Neuronal stem cell (in vitro differentiated cells): ENCODE measurements around the gene ATIC.

Source experiments
- DNase-seq: peaks from one replicate; pipeline ENCODE4 v3.0.0-alpha.2; 2013; ENCODE audit warnings: low spot score
- H2AFZ ChIP-seq: one replicate; pipeline ENCODE4 v1.6.1; 2013; ENCODE audit warnings: mild to moderate bottlenecking, low read length, inconsistent platforms
- H2AK5ac ChIP-seq: 2 replicates; pipeline ENCODE4 v1.6.1; 2013; ENCODE audit warnings: low read depth, mild to moderate bottlenecking, inconsistent platforms, low read length, moderate library complexity, mixed read lengths
- H2BK120ac ChIP-seq: 2 replicates; pipeline ENCODE4 v1.6.1; 2013; ENCODE audit warnings: low read depth, mild to moderate bottlenecking, inconsistent platforms, low read length, moderate library complexity, mixed read lengths
- H2BK12ac ChIP-seq: one replicate; pipeline ENCODE4 v1.6.1; 2013; ENCODE audit warnings: low read length, inconsistent platforms
- H2BK15ac ChIP-seq: 2 replicates; pipeline ENCODE4 v1.6.1; 2013; ENCODE audit warnings: mild to moderate bottlenecking, low read length, inconsistent platforms, mixed read lengths
- H2BK5ac ChIP-seq: one replicate; pipeline ENCODE4 v1.6.1; 2013; ENCODE audit warnings: inconsistent platforms, mild to moderate bottlenecking, low read length, moderate library complexity
- H3K14ac ChIP-seq: one replicate; pipeline ENCODE4 v1.6.1; 2013; ENCODE audit warnings: low read length, inconsistent platforms
- H3K18ac ChIP-seq: 2 replicates; pipeline ENCODE4 v1.6.1; 2013; ENCODE audit warnings: low read length, inconsistent platforms
- H3K23ac ChIP-seq: 2 replicates; pipeline ENCODE4 v1.6.1; 2013; ENCODE audit warnings: low read depth, mild to moderate bottlenecking, mixed read lengths, low read length, inconsistent platforms; ENCODE audit not compliant: poor library complexity
- H3K27ac ChIP-seq: replicated peaks from 3 replicates; pipeline ENCODE4 v1.5.1; 2013; ENCODE audit warnings: low read length, inconsistent platforms
- H3K27me3 ChIP-seq, 3 experiments: 2 replicates each; pipeline ENCODE4 v1.6.1; 2013; ENCODE audit warnings: low read length in 3 of 3, mild to moderate bottlenecking in 2 of 3, inconsistent platforms in 1 of 3, low read depth in 1 of 3, mixed read lengths in 1 of 3, moderate library complexity in 1 of 3; ENCODE audit not compliant: control insufficient read depth in 3 of 3, insufficient read depth in 3 of 3
- H3K36me3 ChIP-seq, 2 donors: replicated peaks in 1 of 2; 2 replicates each; pipeline ENCODE4 v1.6.1; 2013; ENCODE audit warnings: low read length in 2 of 2; ENCODE audit not compliant: control insufficient read depth in 2 of 2, insufficient read depth in 2 of 2
- H3K4ac ChIP-seq: 2 replicates; pipeline ENCODE4 v1.6.1; 2013; ENCODE audit warnings: inconsistent platforms, mild to moderate bottlenecking, low read length, moderate library complexity
- H3K4me1 ChIP-seq, 2 donors: 1 replicate in 1 of 2; 2 replicates in 1 of 2; pipeline ENCODE4 v1.6.1; 2013; ENCODE audit warnings: low read length in 2 of 2, low read depth in 1 of 2; ENCODE audit not compliant: control insufficient read depth in 2 of 2, insufficient read depth in 1 of 2
- H3K4me2 ChIP-seq: one replicate; pipeline ENCODE4 v1.6.1; 2013; ENCODE audit warnings: mild to moderate bottlenecking, low read length, inconsistent platforms; ENCODE audit not compliant: insufficient read depth, poor library complexity, severe bottlenecking
- H3K4me3 ChIP-seq, 2 donors: 2 replicates each; pipeline ENCODE4 v1.5.1; 2013; ENCODE audit warnings: low read length in 2 of 2, mild to moderate bottlenecking in 2 of 2, inconsistent platforms in 1 of 2, moderate library complexity in 1 of 2
- H3K79me1 ChIP-seq: one replicate; pipeline ENCODE4 v1.6.1; 2013; ENCODE audit warnings: low read depth, mild to moderate bottlenecking, inconsistent platforms, low read length, moderate library complexity
- H3K9ac ChIP-seq: one replicate; pipeline ENCODE4 v1.6.1; 2013; ENCODE audit warnings: mild to moderate bottlenecking, low read depth, low read length, inconsistent platforms; ENCODE audit not compliant: poor library complexity
- H3K9me3 ChIP-seq, 2 donors: replicated peaks in 1 of 2; 2 replicates each; pipeline versions ENCODE3 to v1.6.1; 2013; ENCODE audit warnings: low read length in 2 of 2, mild to moderate bottlenecking in 2 of 2, inconsistent platforms in 1 of 2, low read depth in 1 of 2, mixed read lengths in 1 of 2, moderate library complexity in 1 of 2; ENCODE audit not compliant: control insufficient read depth in 2 of 2, insufficient read depth in 1 of 2
- H4K8ac ChIP-seq: one replicate; pipeline ENCODE4 v1.6.1; 2013; ENCODE audit warnings: low read depth, mild to moderate bottlenecking, inconsistent platforms, low read length, moderate library complexity
- H4K91ac ChIP-seq: one replicate; pipeline ENCODE4 v1.6.1; 2013; ENCODE audit warnings: low read length, low read depth, mild to moderate bottlenecking, inconsistent platforms; ENCODE audit not compliant: poor library complexity
- WGBS, 2 donors: extraction: QIAGEN DNeasy Blood & Tissue Kit; methylation state at CpG; one replicate each; pipeline ENCODE4 v1.1.7; 2013; ENCODE audit warnings: missing lambda C conversion rate in 2 of 2, mixed read lengths in 1 of 2; ENCODE audit not compliant: insufficient read length in 2 of 2, insufficient replicate concordance in 1 of 2; ENCODE audit errors: extremely low coverage in 2 of 2; 5-methylcytosine and 5-hydroxymethylcytosine counted together

The ATIC gene

GRCh38 chr2:215283221-215283620 is 28.6 kb upstream of the ATIC start:
- no peak overlapping the region for H2AK5ac ChIP-seq
- H2BK5ac ChIP-seq, result no peak overlapping the region
- no CpG with 5 or more reads among the region's 1 CpG for WGBS, 2 donors
- H2BK12ac ChIP-seq, result no peak overlapping the region
- H3K23ac ChIP-seq, result no peak overlapping the region
- H3K18ac ChIP-seq, result no peak overlapping the region
- H3K79me1 ChIP-seq, result no peaks in the 10 kb centered on the region
- no peaks in the 10 kb centered on the region for H3K27me3 ChIP-seq
- H3K9ac ChIP-seq, result no peak overlapping the region
- H3K4me1 ChIP-seq, result no peaks in the 10 kb centered on the region
- no peaks in the 10 kb centered on the region for H3K36me3 ChIP-seq
- no peak overlapping the region for H4K91ac ChIP-seq
- DNase-seq, result no peak
- no peak overlapping the region for H3K4me3 ChIP-seq
- no peak overlapping the region for H3K4ac ChIP-seq
- H3K14ac ChIP-seq, result no peak overlapping the region
- no peak overlapping the region for H2BK120ac ChIP-seq
- no peaks in the 10 kb centered on the region for H3K9me3 ChIP-seq
- no peak overlapping the region for H3K27ac ChIP-seq
- no peak overlapping the region for H2BK15ac ChIP-seq
- H3K4me2 ChIP-seq, result no peak overlapping the region
- no peak overlapping the region for H2AFZ ChIP-seq
- no peak overlapping the region for H4K8ac ChIP-seq

GRCh38 chr2:215286309-215286708 is 25.6 kb upstream of the ATIC start:
- no peak overlapping the region for H2AFZ ChIP-seq
- no CpG with 5 or more reads among the region's 2 CpGs for WGBS, 2 donors

GRCh38 chr2:215288112-215288815 is 23.6 kb upstream of the ATIC start:
- no peaks in the 10 kb centered on the region for H3K79me1 ChIP-seq
- H4K91ac ChIP-seq, result no peak overlapping the region
- H3K4me2 ChIP-seq, result no peak overlapping the region
- H3K4me1 ChIP-seq, result no peaks in the 10 kb centered on the region
- H3K23ac ChIP-seq, result no peak overlapping the region
- no peak overlapping the region for H3K9ac ChIP-seq
- no peak overlapping the region for H2BK12ac ChIP-seq
- H3K4me3 ChIP-seq, result no peak overlapping the region
- H3K27ac ChIP-seq, result no peak overlapping the region
- no peak overlapping the region for H2BK5ac ChIP-seq
- no peak overlapping the region for H2BK120ac ChIP-seq
- no peak overlapping the region for H3K14ac ChIP-seq
- H3K4ac ChIP-seq, result no peak overlapping the region
- no peaks in the 10 kb centered on the region for H3K36me3 ChIP-seq
- no peak overlapping the region for H2BK15ac ChIP-seq
- no peak for DNase-seq
- no peak overlapping the region for H2AFZ ChIP-seq
- WGBS, 2 donors, result no CpG with 5 or more reads among the region's 6 CpGs
- no peaks in the 10 kb centered on the region for H3K27me3 ChIP-seq
- H3K9me3 ChIP-seq, result no peaks in the 10 kb centered on the region
- H3K18ac ChIP-seq, result no peak overlapping the region
- H2AK5ac ChIP-seq, result no peak overlapping the region
- no peak overlapping the region for H4K8ac ChIP-seq

More at GRCh38 chr2:215286309-215286708, 25.6 kb upstream of the ATIC start:
- no peak overlapping the region for H3K14ac ChIP-seq
- no peak overlapping the region for H2BK15ac ChIP-seq
- H3K4ac ChIP-seq, result no peak overlapping the region
- no peak overlapping the region for H4K8ac ChIP-seq
- H3K9ac ChIP-seq, result no peak overlapping the region
- no peak overlapping the region for H2BK5ac ChIP-seq
- no peaks in the 10 kb centered on the region for H3K4me1 ChIP-seq
- H3K36me3 ChIP-seq, result no peaks in the 10 kb centered on the region
- no peak overlapping the region for H3K4me3 ChIP-seq
- no peak overlapping the region for H2BK12ac ChIP-seq
- H3K18ac ChIP-seq, result no peak overlapping the region
- no peaks in the 10 kb centered on the region for H3K27me3 ChIP-seq
- no peak overlapping the region for H2BK120ac ChIP-seq
- DNase-seq, result no peak
- H3K23ac ChIP-seq, result no peak overlapping the region
- H3K4me2 ChIP-seq, result no peak overlapping the region
- H3K79me1 ChIP-seq, result no peaks in the 10 kb centered on the region
- H3K27ac ChIP-seq, result no peak overlapping the region
- no peak overlapping the region for H2AK5ac ChIP-seq
- H3K9me3 ChIP-seq, result no peaks in the 10 kb centered on the region
- H4K91ac ChIP-seq, result no peak overlapping the region

GRCh38 chr2:215290980-215291599 is 20.8 kb upstream of the ATIC start:
- H3K9me3 ChIP-seq, result no peaks in the 10 kb centered on the region
- H3K18ac ChIP-seq, result no peak overlapping the region
- WGBS, 2 donors, result no CpG with 5 or more reads among the region's 3 CpGs
- H3K27ac ChIP-seq, result no peak overlapping the region
- no peaks in the 10 kb centered on the region for H3K27me3 ChIP-seq
- H3K4me2 ChIP-seq, result no peak overlapping the region
- no peak overlapping the region for H3K14ac ChIP-seq
- H3K23ac ChIP-seq, result no peak overlapping the region
- peak overlapping the region; percentile 19 for H2AFZ ChIP-seq
- no peak overlapping the region for H3K4ac ChIP-seq
- H2BK5ac ChIP-seq, result no peak overlapping the region
- no peaks in the 10 kb centered on the region for H3K36me3 ChIP-seq
- H2BK12ac ChIP-seq, result no peak overlapping the region
- H4K91ac ChIP-seq, result no peak overlapping the region
- H2AK5ac ChIP-seq, result no peak overlapping the region
- no peaks in the 10 kb centered on the region for H3K79me1 ChIP-seq
- DNase-seq, result no peak
- H3K4me1 ChIP-seq, result no peaks in the 10 kb centered on the region
- no peak overlapping the region for H3K9ac ChIP-seq
- H3K4me3 ChIP-seq, result no peak overlapping the region
- H4K8ac ChIP-seq, result no peak overlapping the region
- H2BK120ac ChIP-seq, result no peak overlapping the region
- no peak overlapping the region for H2BK15ac ChIP-seq
